ENCODE results near the gene PRKN.

DNA sequence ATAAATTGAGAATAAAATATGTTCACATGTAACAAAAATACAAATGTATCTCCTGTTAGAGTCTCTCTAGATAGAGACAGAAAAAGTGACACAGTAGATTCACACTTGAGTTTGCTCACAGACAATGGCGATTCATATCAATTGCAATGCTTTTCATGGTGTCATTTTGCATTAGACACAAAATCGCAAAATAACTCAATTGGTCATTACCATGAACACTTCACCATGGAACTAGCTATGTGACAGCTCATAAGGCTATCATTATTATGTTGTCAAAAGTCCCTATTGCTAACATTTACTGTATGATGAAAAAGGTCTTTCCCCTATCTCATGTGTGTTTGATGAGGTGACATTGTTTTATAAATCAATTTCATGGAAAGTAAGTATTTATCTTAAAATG lies 1204.2 kb downstream of the PRKN start:
- TF ChIP-seq, protein P1, sequence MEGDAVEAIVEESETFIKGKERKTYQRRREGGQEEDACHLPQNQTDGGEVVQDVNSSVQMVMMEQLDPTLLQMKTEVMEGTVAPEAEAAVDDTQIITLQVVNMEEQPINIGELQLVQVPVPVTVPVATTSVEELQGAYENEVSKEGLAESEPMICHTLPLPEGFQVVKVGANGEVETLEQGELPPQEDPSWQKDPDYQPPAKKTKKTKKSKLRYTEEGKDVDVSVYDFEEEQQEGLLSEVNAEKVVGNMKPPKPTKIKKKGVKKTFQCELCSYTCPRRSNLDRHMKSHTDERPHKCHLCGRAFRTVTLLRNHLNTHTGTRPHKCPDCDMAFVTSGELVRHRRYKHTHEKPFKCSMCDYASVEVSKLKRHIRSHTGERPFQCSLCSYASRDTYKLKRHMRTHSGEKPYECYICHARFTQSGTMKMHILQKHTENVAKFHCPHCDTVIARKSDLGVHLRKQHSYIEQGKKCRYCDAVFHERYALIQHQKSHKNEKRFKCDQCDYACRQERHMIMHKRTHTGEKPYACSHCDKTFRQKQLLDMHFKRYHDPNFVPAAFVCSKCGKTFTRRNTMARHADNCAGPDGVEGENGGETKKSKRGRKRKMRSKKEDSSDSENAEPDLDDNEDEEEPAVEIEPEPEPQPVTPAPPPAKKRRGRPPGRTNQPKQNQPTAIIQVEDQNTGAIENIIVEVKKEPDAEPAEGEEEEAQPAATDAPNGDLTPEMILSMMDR (IDR thresholded peaks at IDR 0.05; ENCODE audit: extremely low read depth in 1 of 2, insufficient read depth in 1 of 2, low read depth in 1 of 2, low read length in 2 of 2) = no peak
- TF ChIP-seq POLR2AphosphoS5 (IDR thresholded peaks at IDR 0.05; ENCODE audit: insufficient read depth, low read depth, low read length) (no peak), POLR2A (IDR thresholded peaks at IDR 0.05; ENCODE audit: low read depth, low read length) (no peak), EZH2 (IDR thresholded peaks at IDR 0.05; ENCODE audit: borderline replicate concordance, low read depth, low read length, severe bottlenecking) (no peak), MYC (IDR thresholded peaks at IDR 0.05; ENCODE audit: low read depth, low read length) (no peak), GATA2 (IDR thresholded peaks at IDR 0.05; ENCODE audit: insufficient read depth, insufficient read length, low read depth, low read length) (no peak), MAX (IDR thresholded peaks at IDR 0.05; ENCODE audit: insufficient read depth, insufficient read length) (no peak)

All from endothelial cell of umbilical vein (primary cell).